HepG2 (cell line): ENCODE measurements around the gene IPP. TPM values are rescaled to one million over a fixed set of nuclear protein-coding genes. Genes with fewer than 3 reads are reported as not detected.

Experiments used
- GPN1 ChIP-seq: sonication (generic); formaldehyde crosslinking; IDR thresholded peaks from 2 replicates; pipeline ENCODE4 v1.5.1; 2020; ENCODE audit warnings: missing genetic modification reagents, borderline replicate concordance
- JUND ChIP-seq: sonication (generic); formaldehyde crosslinking; IDR thresholded peaks from 2 replicates; pipeline ENCODE4 v1.8.0; 2022; ENCODE audit warnings: mild to moderate bottlenecking, missing genetic modification reagents
- MBD4 ChIP-seq: IDR thresholded peaks from 2 replicates; pipeline ENCODE4 v1.6.1; 2012; ENCODE audit warnings: low read length, inconsistent platforms, borderline replicate concordance
- TBX3 ChIP-seq: fragments of 450-650 bp; IDR thresholded peaks from 2 replicates; pipeline ENCODE4 v1.6.1; 2017; ENCODE audit warnings: antibody characterized with exemption, mild to moderate bottlenecking, inconsistent platforms, borderline replicate concordance
- TEAD3 ChIP-seq: optimal IDR thresholded peaks from 2 replicates; pipeline ENCODE3; 2016; ENCODE audit warnings: borderline replicate concordance
- ZBTB20 ChIP-seq: sonication (generic); formaldehyde crosslinking; IDR thresholded peaks from 2 replicates; pipeline ENCODE4 v1.8.1; 2023; ENCODE audit warnings: missing genetic modification reagents, low read depth, mild to moderate bottlenecking, borderline replicate concordance
- ZNF510 ChIP-seq: sonication (generic); formaldehyde crosslinking; IDR thresholded peaks from 2 replicates; pipeline ENCODE4 v1.4.0; 2020; ENCODE audit warnings: low read depth, mild to moderate bottlenecking, missing genetic modification reagents
- ZNF644 ChIP-seq: IDR thresholded peaks from 2 replicates; pipeline ENCODE4 v1.6.1; 2016; ENCODE audit warnings: low read depth
- ZNF747 ChIP-seq: sonication (generic); formaldehyde crosslinking; IDR thresholded peaks from 2 replicates; pipeline ENCODE4 v1.8.1; 2023; ENCODE audit warnings: missing genetic modification reagents, mild to moderate bottlenecking, borderline replicate concordance
- polyA plus RNA-seq, 8 experiments: library from polyadenylated mRNA; depleted of rRNA in 3 of 8; stranded (reverse) in 7 of 8; unstranded in 1 of 8; fragments of >200 nt; fragmentation: Illumina TruSeq in 4 of 8; extraction: Trizol in 4 of 8; gene quantifications; 2 replicates each; pipeline versions ENCODE4 v1.2.1 to v1.2.3, GENCODE V29; 2011 to 2016; ENCODE audit warnings: low read depth in 4 of 8, missing spikeins in 1 of 8, mixed read lengths in 1 of 8; ENCODE audit not compliant: insufficient read depth in 1 of 8
- total RNA-seq, 5 experiments: library from RNA; depleted of rRNA; stranded (reverse); fragments of >200 nt; fragmentation: Illumina TruSeq; extraction: Trizol; gene quantifications; 2 replicates each; pipeline ENCODE4 v1.2.3, GENCODE V29; 2016; ENCODE audit warnings: low read depth in 1 of 5
- TF ChIP-seq, protein P1 (sequence below): IDR thresholded peaks from 2 replicates; pipeline ENCODE4 v1.6.1; 2016; ENCODE audit warnings: missing compliant biosample characterization, missing genetic modification reagents, borderline replicate concordance
- TF ChIP-seq, protein P2 (sequence below): sonication (generic); formaldehyde crosslinking; IDR thresholded peaks from 2 replicates; pipeline ENCODE4 v1.4.0; 2020; ENCODE audit warnings: missing genetic modification reagents, borderline replicate concordance
- TF ChIP-seq, protein P3 (sequence below): sonication (generic); formaldehyde crosslinking; conservative IDR thresholded peaks from 2 replicates; pipeline ENCODE4 v1.8.1; 2023; ENCODE audit warnings: missing genetic modification reagents
- TF ChIP-seq, protein P4 (sequence below): IDR thresholded peaks from 2 replicates; pipeline ENCODE4 v1.6.1; 2016; ENCODE audit warnings: mild to moderate bottlenecking, missing biosample characterization, missing genetic modification reagents
- TF ChIP-seq, protein P5 (sequence below): sonication (generic); formaldehyde crosslinking; IDR thresholded peaks from 2 replicates; pipeline ENCODE4 v1.4.0; 2020; ENCODE audit warnings: mild to moderate bottlenecking, missing genetic modification reagents, borderline replicate concordance
- TF ChIP-seq, protein P6 (sequence below): sonication (generic); formaldehyde crosslinking; IDR thresholded peaks from 2 replicates; pipeline ENCODE4 v1.4.0; 2020; ENCODE audit warnings: missing genetic modification reagents

Gene IPP
- total and polyA plus RNA-seq, 2 of the 13 experiments (the other 11 are each of a cell fraction or from before 2014, with no cell fraction given), result 3.0 to 9.7 TPM

DNA sequence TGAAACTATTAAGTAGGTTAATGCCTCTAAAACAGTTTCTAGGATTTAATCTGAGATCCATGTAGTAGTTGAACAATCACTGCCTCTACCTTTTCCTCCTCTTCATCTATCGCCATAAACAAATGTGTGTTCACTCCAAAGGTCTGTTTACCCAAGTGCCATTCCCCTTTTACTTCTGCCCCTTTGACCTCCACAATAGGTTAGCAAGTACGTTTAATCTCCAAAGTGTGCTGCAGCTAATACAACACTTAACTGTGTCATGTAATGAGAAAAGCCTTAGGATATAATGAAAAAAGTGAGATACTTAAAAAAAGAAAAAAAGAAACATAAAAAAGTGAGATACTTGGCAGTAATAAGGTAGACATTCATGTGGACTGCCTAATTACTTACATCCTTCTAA, 92.3 kb downstream of the IPP start (continued):
- TF ChIP-seq MBD4, result no peak
- peak; percentile 47 for TF ChIP-seq TEAD3
- TF ChIP-seq, protein P1, sequence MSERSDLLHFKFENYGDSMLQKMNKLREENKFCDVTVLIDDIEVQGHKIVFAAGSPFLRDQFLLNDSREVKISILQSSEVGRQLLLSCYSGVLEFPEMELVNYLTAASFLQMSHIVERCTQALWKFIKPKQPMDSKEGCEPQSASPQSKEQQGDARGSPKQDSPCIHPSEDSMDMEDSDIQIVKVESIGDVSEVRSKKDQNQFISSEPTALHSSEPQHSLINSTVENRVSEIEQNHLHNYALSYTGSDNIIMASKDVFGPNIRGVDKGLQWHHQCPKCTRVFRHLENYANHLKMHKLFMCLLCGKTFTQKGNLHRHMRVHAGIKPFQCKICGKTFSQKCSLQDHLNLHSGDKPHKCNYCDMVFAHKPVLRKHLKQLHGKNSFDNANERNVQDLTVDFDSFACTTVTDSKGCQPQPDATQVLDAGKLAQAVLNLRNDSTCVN, result no peak
- TF ChIP-seq, protein P2, sequence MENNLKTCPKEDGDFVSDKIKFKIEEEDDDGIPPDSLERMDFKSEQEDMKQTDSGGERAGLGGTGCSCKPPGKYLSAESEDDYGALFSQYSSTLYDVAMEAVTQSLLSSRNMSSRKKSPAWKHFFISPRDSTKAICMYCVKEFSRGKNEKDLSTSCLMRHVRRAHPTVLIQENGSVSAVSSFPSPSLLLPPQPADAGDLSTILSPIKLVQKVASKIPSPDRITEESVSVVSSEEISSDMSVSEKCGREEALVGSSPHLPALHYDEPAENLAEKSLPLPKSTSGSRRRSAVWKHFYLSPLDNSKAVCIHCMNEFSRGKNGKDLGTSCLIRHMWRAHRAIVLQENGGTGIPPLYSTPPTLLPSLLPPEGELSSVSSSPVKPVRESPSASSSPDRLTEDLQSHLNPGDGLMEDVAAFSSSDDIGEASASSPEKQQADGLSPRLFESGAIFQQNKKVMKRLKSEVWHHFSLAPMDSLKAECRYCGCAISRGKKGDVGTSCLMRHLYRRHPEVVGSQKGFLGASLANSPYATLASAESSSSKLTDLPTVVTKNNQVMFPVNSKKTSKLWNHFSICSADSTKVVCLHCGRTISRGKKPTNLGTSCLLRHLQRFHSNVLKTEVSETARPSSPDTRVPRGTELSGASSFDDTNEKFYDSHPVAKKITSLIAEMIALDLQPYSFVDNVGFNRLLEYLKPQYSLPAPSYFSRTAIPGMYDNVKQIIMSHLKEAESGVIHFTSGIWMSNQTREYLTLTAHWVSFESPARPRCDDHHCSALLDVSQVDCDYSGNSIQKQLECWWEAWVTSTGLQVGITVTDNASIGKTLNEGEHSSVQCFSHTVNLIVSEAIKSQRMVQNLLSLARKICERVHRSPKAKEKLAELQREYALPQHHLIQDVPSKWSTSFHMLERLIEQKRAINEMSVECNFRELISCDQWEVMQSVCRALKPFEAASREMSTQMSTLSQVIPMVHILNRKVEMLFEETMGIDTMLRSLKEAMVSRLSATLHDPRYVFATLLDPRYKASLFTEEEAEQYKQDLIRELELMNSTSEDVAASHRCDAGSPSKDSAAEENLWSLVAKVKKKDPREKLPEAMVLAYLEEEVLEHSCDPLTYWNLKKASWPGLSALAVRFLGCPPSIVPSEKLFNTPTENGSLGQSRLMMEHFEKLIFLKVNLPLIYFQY (CRISPR knock-in tag), result no peak
- TF ChIP-seq, protein P3, sequence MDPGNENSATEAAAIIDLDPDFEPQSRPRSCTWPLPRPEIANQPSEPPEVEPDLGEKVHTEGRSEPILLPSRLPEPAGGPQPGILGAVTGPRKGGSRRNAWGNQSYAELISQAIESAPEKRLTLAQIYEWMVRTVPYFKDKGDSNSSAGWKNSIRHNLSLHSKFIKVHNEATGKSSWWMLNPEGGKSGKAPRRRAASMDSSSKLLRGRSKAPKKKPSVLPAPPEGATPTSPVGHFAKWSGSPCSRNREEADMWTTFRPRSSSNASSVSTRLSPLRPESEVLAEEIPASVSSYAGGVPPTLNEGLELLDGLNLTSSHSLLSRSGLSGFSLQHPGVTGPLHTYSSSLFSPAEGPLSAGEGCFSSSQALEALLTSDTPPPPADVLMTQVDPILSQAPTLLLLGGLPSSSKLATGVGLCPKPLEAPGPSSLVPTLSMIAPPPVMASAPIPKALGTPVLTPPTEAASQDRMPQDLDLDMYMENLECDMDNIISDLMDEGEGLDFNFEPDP (CRISPR knock-in tag), result no peak
- TF ChIP-seq GPN1 (CRISPR knock-in tag), result no peak
- no peak for TF ChIP-seq ZNF747
- TF ChIP-seq, protein P4, sequence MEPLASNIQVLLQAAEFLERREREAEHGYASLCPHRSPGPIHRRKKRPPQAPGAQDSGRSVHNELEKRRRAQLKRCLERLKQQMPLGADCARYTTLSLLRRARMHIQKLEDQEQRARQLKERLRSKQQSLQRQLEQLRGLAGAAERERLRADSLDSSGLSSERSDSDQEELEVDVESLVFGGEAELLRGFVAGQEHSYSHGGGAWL (CRISPR knock-in tag), result no peak
- TF ChIP-seq, protein P5, sequence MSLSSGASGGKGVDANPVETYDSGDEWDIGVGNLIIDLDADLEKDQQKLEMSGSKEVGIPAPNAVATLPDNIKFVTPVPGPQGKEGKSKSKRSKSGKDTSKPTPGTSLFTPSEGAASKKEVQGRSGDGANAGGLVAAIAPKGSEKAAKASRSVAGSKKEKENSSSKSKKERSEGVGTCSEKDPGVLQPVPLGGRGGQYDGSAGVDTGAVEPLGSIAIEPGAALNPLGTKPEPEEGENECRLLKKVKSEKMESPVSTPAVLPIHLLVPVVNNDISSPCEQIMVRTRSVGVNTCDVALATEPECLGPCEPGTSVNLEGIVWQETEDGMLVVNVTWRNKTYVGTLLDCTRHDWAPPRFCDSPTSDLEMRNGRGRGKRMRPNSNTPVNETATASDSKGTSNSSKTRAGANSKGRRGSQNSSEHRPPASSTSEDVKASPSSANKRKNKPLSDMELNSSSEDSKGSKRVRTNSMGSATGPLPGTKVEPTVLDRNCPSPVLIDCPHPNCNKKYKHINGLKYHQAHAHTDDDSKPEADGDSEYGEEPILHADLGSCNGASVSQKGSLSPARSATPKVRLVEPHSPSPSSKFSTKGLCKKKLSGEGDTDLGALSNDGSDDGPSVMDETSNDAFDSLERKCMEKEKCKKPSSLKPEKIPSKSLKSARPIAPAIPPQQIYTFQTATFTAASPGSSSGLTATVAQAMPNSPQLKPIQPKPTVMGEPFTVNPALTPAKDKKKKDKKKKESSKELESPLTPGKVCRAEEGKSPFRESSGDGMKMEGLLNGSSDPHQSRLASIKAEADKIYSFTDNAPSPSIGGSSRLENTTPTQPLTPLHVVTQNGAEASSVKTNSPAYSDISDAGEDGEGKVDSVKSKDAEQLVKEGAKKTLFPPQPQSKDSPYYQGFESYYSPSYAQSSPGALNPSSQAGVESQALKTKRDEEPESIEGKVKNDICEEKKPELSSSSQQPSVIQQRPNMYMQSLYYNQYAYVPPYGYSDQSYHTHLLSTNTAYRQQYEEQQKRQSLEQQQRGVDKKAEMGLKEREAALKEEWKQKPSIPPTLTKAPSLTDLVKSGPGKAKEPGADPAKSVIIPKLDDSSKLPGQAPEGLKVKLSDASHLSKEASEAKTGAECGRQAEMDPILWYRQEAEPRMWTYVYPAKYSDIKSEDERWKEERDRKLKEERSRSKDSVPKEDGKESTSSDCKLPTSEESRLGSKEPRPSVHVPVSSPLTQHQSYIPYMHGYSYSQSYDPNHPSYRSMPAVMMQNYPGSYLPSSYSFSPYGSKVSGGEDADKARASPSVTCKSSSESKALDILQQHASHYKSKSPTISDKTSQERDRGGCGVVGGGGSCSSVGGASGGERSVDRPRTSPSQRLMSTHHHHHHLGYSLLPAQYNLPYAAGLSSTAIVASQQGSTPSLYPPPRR (CRISPR knock-in tag), result peak; percentile 74; the same call in 1 of the 2 replicates
- TF ChIP-seq ZNF644 (CRISPR knock-in tag), result peak; percentile 65; the same call in 1 of the 2 replicates
- TF ChIP-seq, protein P6, sequence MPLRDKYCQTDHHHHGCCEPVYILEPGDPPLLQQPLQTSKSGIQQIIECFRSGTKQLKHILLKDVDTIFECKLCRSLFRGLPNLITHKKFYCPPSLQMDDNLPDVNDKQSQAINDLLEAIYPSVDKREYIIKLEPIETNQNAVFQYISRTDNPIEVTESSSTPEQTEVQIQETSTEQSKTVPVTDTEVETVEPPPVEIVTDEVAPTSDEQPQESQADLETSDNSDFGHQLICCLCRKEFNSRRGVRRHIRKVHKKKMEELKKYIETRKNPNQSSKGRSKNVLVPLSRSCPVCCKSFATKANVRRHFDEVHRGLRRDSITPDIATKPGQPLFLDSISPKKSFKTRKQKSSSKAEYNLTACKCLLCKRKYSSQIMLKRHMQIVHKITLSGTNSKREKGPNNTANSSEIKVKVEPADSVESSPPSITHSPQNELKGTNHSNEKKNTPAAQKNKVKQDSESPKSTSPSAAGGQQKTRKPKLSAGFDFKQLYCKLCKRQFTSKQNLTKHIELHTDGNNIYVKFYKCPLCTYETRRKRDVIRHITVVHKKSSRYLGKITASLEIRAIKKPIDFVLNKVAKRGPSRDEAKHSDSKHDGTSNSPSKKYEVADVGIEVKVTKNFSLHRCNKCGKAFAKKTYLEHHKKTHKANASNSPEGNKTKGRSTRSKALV (CRISPR knock-in tag), result 0 out of 2 replicates have a peak, but pooled peaks have one; percentile 42
- no peak for TF ChIP-seq JUND
- TF ChIP-seq TBX3, result peak; percentile 67; the same call in 1 of the 2 replicates
- no peak for TF ChIP-seq ZNF510 (CRISPR knock-in tag)
- TF ChIP-seq ZBTB20 (CRISPR knock-in tag), result no peak
